Urinary bladder (tissue), 4 donors: ENCODE results near the gene KIAA1755. TPM values are rescaled to one million over a fixed set of nuclear protein-coding genes. Genes with fewer than 3 reads are reported as not detected.
"Not testable (repeated sequence)": the region's sequence is repeated elsewhere in the genome, so short reads cannot be mapped to it uniquely, and the experiment has no call there.

Experiments
- DNase-seq: peaks from one replicate; pipeline ENCODE4 v3.0.0-alpha.2; 2015; ENCODE audit errors: extremely low spot score
- H3K27ac ChIP-seq: one replicate; pipeline ENCODE4 v1.5.1; 2013; ENCODE audit warnings: low read depth, mild to moderate bottlenecking, moderate library complexity
- H3K36me3 ChIP-seq: one replicate; pipeline ENCODE4 v1.6.1; 2013; ENCODE audit warnings: mild to moderate bottlenecking, moderate library complexity; ENCODE audit not compliant: insufficient read depth
- H3K4me1 ChIP-seq: one replicate; pipeline ENCODE4 v1.6.1; 2013; ENCODE audit warnings: mild to moderate bottlenecking, moderate library complexity; ENCODE audit not compliant: insufficient read depth
- H3K4me3 ChIP-seq: one replicate; pipeline ENCODE4 v1.5.1; 2013; ENCODE audit warnings: low read depth, low read length
- WGBS: extraction: QIAGEN DNeasy Blood & Tissue Kit; methylation state at CpG from one replicate; pipeline ENCODE4 v1.1.7; 2013; 5-methylcytosine and 5-hydroxymethylcytosine counted together
- polyA plus RNA-seq: library from polyadenylated mRNA; stranded (reverse); fragments of 200-250 nt; gene quantifications from one replicate; pipeline ENCODE4 v1.2.3, GENCODE V29; 2013
- total RNA-seq: library from RNA; depleted of rRNA; stranded (reverse); fragments of >200 nt; gene quantifications from one replicate; pipeline ENCODE4 v1.2.3, GENCODE V29; 2014
- donor health status: healthy with polysubstance abuse.
- donor health status: healthy.

The KIAA1755 gene
- total and polyA plus RNA-seq, 2 donors = 6.1 to 6.8 TPM

GRCh38 chr20:38298768-38299288, 38.3 kb upstream of the KIAA1755 start:
- WGBS = 16% methylated on average over 13 of the region's 13 CpGs
- H3K4me3 ChIP-seq = no peak overlapping the region
- DNase-seq = peak; percentile 49

DNA sequence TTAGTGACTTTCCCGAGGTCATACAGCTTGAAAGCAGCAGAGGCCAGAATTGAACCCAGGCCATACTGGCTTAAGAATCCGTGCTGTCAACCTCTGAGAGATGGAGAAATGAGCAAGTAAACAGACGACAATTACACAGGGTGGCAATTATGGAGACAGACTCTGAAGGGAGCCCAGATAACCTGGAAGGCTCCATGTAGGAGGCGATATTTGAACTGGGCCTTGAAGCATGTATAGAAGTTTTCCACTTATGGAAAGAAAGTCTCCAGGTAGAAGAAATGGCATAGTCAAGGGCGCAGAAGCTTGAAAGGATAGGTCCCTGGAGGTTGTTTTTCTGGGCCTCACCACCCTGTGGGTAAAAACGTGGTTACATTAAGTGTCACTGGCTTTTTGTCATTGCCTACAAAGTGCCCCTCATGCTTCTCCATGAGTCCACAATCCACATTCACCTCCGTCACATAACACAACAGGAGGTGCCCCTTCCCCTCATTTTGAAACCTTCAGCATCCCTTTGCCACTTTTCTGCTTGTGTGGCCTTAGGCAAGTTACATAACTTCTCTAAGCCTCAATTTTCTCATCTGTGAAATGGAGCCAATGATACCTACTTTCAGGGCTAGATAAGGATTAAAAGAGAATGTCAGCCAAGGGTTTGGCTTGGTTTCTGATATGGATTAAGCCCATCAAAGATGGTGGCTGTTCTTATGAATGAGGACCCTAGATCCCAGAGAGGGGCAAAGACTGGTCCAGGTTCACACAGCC, 37.6 kb upstream of the KIAA1755 start:
- no peak overlapping the region for H3K4me3 ChIP-seq
- H3K4me1 ChIP-seq = no peaks in the 10 kb centered on the region
- 96% methylated on average over 7 of the region's 7 CpGs for WGBS
- DNase-seq = no peak
- H3K27ac ChIP-seq = no peak overlapping the region
- H3K36me3 ChIP-seq = no peaks in the 10 kb centered on the region

More at GRCh38 chr20:38298768-38299288, 38.3 kb upstream of the KIAA1755 start:
- no peaks in the 10 kb centered on the region for H3K36me3 ChIP-seq
- H3K27ac ChIP-seq = no peak overlapping the region
- H3K4me1 ChIP-seq = no peaks in the 10 kb centered on the region

GRCh38 chr20:38296433-38296832, 35.9 kb upstream of the KIAA1755 start:
- Histone ChIP-seq H3K4me3 (no peak overlapping the region), H3K4me1 (no peaks in the 10 kb centered on the region), H3K27ac (no peak overlapping the region), H3K36me3 (no peaks in the 10 kb centered on the region)
- WGBS = 78% methylated on average over 11 of the region's 11 CpGs
- DNase-seq = no peak

GRCh38 chr20:38295811-38296210, 35.3 kb upstream of the KIAA1755 start:
- Histone ChIP-seq H3K4me3 (no peak overlapping the region), H3K27ac (no peak overlapping the region), H3K4me1 (no peaks in the 10 kb centered on the region), H3K36me3 (no peaks in the 10 kb centered on the region)
- 89% methylated on average over 5 of the region's 5 CpGs for WGBS
- DNase-seq = no peak

- no peak overlapping the region for H3K27ac ChIP-seq
- no peak overlapping the region for H3K4me3 ChIP-seq
- no peak for DNase-seq
- 88% methylated on average over 11 of the region's 11 CpGs for WGBS
- no peaks in the 10 kb centered on the region for H3K4me1 ChIP-seq
- H3K36me3 ChIP-seq = no peaks in the 10 kb centered on the region
Measured at GRCh38 chr20:38294076-38294591, 33.6 kb upstream of the KIAA1755 start.

DNA sequence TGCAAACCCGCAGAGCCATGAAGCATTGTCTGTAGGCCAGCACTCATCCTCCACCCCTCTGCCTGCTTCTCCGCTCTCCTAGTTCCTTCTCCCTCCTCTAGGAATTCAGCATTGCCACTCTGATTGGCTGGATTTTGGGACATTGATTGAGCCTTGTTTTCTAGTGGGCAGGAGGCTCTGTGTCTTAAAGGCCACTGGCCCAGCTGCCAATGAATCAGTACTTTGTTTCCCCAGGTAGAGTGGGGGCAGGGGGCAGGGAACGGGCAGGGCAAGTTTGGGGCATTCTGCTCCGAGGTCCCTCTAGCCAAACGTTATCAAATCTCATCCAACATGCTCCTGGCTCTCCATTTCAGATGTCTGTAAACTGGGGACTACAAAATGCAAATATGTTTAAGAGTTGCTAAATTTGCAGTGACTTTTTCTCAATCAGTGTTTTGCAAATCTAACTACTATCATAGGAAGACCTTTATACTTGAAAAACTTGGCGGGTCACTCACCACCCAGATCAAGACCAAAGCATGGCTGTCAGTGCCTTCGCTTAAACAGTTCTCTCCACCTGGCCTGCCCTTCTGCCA, 33.0 kb upstream of the KIAA1755 start:
- 68% methylated on average over 7 of the region's 7 CpGs for WGBS
- Histone ChIP-seq H3K27ac (no peak overlapping the region), H3K36me3 (no peaks in the 10 kb centered on the region)

GRCh38 chr20:38291966-38292365, 31.4 kb upstream of the KIAA1755 start:
- Histone ChIP-seq H3K4me3 (no peak overlapping the region), H3K36me3 (no peaks in the 10 kb centered on the region), H3K4me1 (no peaks in the 10 kb centered on the region), H3K27ac (no peak overlapping the region)
- WGBS = 79% methylated on average over 3 of the region's 3 CpGs
- DNase-seq = no peak

More for the DNA sequence above, 33.0 kb upstream of the KIAA1755 start:
- Histone ChIP-seq H3K4me1 (no peaks in the 10 kb centered on the region), H3K4me3 (no peak overlapping the region)
- DNase-seq = no peak

DNA sequence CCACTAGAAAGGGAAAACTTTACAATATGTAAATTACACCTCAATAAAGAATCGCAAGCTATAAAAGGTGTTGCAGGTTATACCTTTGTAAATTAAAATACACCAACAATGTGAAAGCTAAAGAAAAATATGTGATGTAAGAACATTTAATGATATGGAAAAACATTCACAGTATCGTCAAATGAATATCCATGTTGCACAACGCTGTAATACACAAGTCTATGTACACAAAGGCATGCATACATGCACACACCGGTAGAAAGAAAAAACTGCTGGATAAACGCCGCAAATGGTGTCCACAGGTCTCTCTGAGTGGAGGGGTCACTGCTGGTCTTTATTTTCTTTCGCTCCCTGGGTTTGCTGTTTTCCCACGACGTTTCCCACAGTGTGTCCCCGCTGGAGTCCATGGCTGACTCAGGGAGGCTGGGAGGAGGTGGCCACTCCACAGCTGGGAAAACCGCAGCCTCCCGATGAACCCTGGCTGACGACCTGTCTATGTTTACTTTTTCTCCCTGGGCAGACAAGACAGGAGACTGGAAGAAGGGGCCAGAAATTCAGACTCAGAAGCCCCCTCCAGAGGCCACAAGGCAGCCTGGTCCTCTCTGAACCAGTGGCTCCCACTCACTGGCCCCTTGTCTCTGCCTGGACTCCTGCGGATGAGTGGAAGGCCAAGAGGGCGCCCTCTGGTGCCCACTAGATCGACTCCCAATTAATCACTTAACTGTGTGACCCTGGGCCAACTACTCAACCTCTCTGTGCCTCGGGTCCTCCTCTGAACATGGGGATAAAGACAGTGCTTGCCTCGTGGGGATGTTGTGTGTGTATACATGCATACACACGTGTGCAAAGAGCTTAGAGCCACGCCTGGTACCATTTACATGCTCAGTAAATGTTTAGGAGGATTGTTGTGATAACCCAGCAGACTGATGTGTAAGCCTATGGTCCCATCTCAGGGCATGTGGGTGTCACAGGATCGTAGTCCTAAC, 30.6 kb upstream of the KIAA1755 start:
- H3K27ac ChIP-seq = no peak overlapping the region
- no peak overlapping the region for H3K4me3 ChIP-seq
- no peak for DNase-seq
- H3K4me1 ChIP-seq = no peaks in the 10 kb centered on the region
- H3K36me3 ChIP-seq = no peaks in the 10 kb centered on the region
- WGBS = 46% methylated on average over 21 of the region's 21 CpGs

DNA sequence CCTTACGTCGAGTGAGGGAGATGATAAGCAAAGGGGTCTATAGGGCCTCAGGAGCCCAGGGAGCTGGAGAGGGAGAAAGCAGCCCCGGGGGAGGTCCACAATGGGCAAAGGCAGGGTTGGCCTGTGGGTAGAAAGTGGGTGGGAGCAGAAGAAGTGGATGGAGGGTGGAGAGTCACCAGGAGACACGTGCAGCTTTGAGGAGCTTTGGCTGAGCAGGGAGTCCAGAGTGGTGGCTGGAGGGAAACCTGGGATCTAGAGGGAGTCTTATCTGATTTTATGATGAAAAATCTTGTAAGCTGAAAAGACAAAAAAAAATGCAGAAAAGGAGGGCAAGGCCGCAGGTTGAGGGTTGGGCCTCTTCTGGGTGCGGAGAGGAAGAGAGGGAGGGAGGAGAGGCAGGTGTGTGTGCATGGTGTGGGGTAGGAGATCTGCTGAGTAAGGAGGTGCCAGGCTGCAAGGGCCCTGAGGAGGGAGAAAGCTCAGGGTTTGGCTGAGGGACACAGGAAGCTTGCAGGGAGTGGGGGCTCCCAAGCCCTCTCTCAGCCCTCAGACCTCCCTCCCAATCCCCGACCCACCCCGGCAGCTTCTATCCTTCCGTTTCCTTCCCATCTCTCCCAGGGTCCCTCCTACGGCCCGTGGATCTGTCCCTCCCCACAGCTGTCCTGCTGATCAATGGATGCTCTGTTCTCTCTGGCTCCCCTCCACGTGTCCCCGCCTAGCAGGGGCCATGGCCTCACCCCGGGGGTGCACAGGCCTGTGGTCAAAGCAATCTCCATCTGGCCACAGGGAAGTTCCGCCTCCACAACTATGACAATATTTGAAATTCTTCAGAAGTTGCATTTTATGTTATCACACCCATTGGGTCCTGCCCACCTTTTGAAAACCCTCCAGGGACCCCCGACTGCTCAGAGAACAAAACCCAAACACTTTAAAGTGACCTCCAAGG, 26.3 kb upstream of the KIAA1755 start:
- 47% methylated on average over 16 of the region's 16 CpGs for WGBS
- H3K4me1 ChIP-seq = no peaks in the 10 kb centered on the region

GRCh38 chr20:38284893-38285444, 24.4 kb upstream of the KIAA1755 start:
- no peak for DNase-seq
- Histone ChIP-seq H3K4me3 (no peak overlapping the region), H3K36me3 (no peaks in the 10 kb centered on the region), H3K4me1 (no peaks in the 10 kb centered on the region), H3K27ac (no peak overlapping the region)
- 97% methylated on average over 5 of the region's 5 CpGs for WGBS

More for the DNA sequence above, 26.3 kb upstream of the KIAA1755 start:
- Histone ChIP-seq H3K4me3 (no peak overlapping the region), H3K36me3 (no peaks in the 10 kb centered on the region), H3K27ac (no peak overlapping the region)
- DNase-seq = no peak

GRCh38 chr20:38284066-38284650, 23.6 kb upstream of the KIAA1755 start:
- H3K4me3 ChIP-seq, H3K27ac ChIP-seq, H3K4me1 ChIP-seq, DNase-seq, H3K36me3 ChIP-seq: not testable (repeated sequence)
- 94% methylated on average over 7 of the region's 7 CpGs for WGBS

- Histone ChIP-seq H3K4me1 (no peaks in the 10 kb centered on the region), H3K36me3 (no peaks in the 10 kb centered on the region), H3K27ac (no peak overlapping the region), H3K4me3 (no peak overlapping the region)
- WGBS = 100% methylated on average over 2 of the region's 2 CpGs
- no peak for DNase-seq
Measured at GRCh38 chr20:38283236-38283635, 22.7 kb upstream of the KIAA1755 start.
